GM19239 (cell line): Measurements from ENCODE around the gene GATA5.

Source experiments
- DNase-seq: peaks from one replicate; pipeline ENCODE4 v3.0.0; 2011; ENCODE audit warnings: low spot score; ENCODE audit not compliant: insufficient read length
- FAIRE-seq: peaks from 2 replicates; lab custom pipeline; 2011; peaks lifted over from hg19 to GRCh38; lab: Jason Lieb, UNC

GATA5 gene

DNA sequence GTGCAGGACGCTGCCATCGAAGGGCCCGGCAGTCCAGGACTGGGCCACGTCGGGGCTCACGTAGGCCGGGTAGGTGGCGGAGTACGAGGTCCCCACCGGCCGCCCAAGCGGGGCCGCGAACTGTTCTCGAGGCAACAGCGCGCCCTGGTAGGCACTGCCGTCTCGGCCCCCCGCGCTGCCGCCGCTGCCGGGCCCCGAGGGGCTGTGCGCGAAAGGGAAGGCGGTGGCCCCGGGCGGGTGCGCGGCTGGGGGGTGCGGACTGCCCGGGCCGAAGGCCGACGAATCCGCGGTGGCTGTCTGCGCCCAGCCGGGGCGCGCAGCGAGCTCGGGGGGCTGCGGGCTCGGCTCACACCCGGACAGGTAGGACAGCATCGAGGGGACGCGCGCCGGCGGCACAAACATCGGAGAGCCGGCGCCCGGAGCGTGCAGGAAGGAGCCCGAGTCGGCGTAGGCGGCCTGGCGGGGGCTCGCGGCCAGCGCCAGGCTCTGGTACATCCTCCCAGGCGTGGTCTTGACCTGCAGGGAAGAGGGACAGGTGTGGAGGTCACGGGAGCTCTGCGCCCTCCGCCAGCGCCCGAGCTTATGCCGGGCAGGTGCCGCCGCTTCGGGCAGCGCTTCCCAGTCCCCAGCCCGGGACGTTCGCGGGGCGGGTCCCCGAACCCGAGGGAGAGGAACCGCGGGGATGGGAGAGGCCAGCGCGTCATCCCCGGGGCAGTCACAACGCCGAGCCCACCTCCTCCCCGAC lies 596 bp downstream of the GATA5 start:
- no peak for FAIRE-seq
- DNase-seq, result no peak

GRCh38 chr20:62474604-62475026 lies 1.2 kb downstream of the GATA5 start:
- no peak for FAIRE-seq

GRCh38 chr20:62473717-62474603 lies 1.8 kb downstream of the GATA5 start:
- no peak for FAIRE-seq

More at GRCh38 chr20:62474604-62475026, 1.2 kb downstream of the GATA5 start:
- no peak for DNase-seq

DNA sequence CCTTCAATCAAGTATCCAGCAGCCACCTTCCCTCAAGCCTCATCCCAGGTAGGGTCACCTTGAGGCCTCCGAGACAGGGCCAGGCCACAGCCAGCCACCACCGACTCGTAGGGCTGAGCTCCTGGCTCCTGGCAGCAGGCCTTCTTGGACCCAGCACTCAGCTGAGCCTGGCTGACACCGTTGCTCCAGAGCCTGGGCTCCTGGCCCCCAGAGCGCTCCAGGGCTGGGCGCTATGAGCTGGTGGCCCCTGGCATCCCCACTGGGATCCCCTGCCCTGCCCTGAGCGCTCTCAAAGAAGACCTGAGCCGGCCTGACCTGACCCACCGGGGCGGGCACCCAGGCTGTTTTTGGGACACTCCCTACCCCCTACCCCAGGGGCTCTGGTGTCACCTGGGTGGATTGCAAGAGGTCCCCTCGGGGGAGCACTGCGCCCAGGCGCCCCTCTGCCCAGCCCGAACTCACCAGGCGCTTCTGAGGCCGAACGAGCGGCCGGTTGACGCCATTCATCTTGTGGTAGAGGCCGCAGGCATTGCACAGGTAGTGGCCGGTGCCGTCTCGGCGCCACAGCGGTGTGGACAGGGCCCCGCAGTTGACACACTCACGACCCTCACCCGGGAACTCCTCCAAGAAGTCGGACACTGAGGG lies 2.7 kb downstream of the GATA5 start:
- DNase-seq (no peak), FAIRE-seq (no peak)

More at GRCh38 chr20:62473717-62474603, 1.8 kb downstream of the GATA5 start:
- DNase-seq, result no peak

GRCh38 chr20:62472138-62472940 lies 3.5 kb downstream of the GATA5 start:
- no peak for DNase-seq
- FAIRE-seq, result no peak

DNA sequence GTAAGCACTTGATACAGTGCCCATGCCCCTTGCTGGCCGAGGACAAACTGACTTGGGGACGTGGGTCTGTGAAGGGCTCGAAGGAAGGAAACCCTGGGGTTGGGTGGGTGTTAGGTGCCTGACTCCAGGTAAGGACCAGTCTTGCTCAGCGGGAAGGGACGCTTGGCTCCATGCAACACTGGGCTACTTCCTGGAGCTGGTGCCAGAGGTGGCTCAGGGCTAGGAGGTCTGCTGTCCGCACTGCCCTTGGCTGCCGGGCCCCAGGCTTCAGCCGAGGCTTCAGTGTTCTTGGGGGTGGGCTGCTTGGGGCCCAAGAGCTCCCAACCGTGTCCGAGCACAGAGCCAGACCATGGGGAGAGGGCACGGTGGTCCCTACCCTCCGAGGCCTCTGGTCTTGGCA lies 5.3 kb downstream of the GATA5 start:
- DNase-seq (no peak), FAIRE-seq (no peak)

GRCh38 chr20:62470001-62470400 lies 5.8 kb downstream of the GATA5 start:
- DNase-seq (no peak), FAIRE-seq (no peak)

GRCh38 chr20:62469352-62469751 lies 6.4 kb downstream of the GATA5 start:
- FAIRE-seq (no peak), DNase-seq (no peak)

DNA sequence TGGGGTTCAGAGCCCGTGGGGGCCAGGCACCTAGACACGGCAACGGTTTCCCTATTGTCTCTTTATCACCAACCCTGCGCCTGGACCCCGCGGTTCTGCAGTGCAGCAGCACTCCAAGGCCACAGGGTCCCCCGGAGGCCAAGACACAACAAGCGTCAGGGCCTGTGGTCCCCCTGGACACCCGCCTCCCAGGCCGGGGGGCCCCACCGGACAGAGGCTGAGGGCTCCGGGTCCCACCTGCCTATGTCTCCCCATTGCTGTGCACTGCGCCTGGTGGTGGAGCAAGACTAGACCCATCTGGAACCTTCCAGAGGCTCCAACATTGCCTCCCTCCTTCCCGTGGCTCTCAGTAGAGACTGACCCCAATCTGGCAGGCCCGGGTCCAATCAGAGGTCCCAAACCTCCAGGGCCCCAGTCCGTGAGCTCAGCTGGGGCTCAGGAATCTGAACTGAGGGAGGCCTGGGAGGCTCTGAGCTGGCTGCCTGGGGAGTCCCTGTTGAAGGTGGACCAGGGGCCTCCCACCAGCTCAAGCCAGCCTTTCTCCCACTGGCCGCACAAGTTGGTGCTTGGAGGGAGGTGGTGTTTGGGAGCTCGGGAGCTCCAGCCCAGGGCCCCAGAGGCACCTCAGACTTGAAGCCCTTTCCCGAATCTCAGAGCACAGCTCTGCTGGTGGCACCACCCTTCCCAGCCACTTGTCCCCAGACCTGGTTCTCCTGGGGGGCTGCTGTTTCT lies 8.8 kb downstream of the GATA5 start:
- DNase-seq, result no peak
- no peak for FAIRE-seq

DNA sequence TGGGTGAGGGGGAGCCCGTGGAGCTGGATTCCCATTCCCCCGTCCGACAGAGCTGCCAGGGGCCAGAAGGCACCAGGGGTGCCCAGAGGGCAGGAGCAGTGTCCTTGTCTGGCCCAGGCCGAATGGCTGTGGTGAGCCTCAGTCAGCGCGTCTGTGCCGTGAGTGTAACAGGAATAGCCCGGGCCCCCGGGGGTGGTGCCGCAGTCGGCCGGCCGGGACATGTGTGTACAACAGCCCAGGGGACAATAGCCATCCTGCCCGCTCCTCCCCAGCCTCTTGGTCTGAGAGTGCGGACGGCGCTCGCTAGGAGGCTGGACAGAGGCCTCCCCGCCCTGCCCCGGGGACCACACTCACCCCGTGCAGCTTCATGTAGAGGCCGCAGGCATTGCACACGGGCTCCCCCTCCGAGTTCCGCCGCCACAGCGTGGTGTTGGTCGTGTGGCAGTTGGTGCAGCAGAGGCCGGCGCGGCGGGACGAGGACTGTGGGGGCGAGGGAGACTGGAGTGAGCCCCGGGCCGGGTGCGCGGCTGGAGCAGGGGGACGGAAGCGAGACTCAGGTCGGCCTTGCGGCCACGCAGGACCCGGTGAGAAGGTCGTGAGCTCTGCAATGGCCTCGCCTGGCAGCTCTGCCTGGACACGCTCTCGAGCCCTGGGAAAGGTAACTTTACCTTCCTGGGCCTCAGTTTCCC lies 9.6 kb downstream of the GATA5 start:
- FAIRE-seq (no peak), DNase-seq (no peak)

DNA sequence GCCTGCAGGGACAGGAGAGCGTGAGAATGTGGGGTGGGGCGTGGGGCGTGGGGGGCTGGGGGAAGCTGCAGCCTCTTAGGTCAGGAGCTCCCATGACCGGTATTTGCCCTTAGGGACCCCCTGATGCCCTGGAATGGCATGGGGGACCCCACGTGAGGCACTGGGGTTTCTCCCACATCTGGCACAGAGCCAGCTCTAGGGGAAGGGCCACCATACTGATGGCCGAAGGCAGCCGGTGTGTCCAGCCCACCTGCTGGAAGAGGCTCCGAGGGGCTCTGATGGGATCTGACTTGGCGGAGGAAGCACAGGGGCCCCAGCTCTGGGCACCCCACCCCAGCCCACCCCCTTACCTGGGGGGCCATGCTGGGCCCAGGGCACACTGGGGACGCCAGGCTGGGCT lies 10.8 kb downstream of the GATA5 start:
- FAIRE-seq (no peak), DNase-seq (no peak)

GRCh38 chr20:62464425-62464770 lies 11.4 kb downstream of the GATA5 start:
- DNase-seq, result no peak
- no peak for FAIRE-seq

DNA sequence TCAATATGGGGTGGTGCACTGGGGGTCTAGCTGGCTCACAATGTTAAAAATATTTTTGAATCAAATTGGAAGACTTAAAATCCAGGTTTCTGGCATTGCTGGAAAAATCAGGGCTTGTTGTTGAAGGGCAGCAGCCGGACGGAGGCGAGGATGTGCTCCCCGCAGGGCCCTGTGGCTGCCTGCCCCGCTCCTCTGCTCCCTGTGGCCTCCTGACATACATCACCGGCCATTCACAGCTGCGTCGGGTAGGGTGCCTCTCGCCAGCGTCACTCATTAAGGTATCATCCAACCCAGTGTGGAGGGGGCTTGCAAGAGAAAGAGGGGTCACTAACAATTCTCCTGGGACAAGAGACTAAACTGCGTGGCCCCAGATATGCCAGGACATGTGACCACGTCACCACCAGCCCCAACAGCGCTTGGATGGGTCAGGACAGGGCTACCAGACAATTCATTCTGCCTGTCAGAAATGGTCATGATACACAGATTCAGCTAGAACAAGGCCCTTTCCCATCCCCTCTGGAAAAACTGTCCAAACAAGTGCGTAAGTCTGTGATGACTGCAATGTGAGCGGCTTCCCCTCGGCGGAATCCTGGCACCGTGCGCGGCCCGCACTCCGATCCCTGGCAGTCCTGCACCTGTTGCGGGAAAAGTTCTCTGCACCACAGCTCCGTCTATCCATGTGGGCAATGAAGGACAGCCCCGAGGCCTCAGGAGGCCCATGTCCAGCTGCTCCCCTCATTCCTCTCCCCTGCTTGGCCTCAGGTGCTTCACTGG lies 12.0 kb downstream of the GATA5 start:
- FAIRE-seq (no peak), DNase-seq (no peak)

- FAIRE-seq (no peak), DNase-seq (no peak)
These were observed 12.7 kb downstream of the GATA5 start for GRCh38 chr20:62462976-62463592.

DNA sequence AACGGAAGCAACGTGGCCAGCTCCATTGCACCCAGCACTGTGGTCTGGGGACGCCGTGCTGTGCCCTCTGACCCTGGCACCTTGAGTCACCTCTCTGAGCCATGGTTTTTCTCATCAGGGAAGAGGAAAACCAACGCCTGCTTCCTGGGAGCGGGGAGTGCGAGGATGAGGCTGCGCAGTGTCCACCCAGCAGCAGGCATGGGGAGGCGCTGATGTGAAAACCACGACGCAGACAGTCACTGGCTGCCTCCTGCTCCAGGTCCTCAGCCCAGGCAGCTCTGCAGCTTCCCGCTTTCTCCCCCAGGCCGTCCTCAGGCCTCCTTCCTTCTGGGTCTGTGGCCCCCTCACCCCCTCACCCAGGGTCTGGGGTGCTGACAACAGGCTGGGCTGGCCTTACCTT lies 14.0 kb downstream of the GATA5 start:
- DNase-seq, result no peak
- no peak for FAIRE-seq

DNA sequence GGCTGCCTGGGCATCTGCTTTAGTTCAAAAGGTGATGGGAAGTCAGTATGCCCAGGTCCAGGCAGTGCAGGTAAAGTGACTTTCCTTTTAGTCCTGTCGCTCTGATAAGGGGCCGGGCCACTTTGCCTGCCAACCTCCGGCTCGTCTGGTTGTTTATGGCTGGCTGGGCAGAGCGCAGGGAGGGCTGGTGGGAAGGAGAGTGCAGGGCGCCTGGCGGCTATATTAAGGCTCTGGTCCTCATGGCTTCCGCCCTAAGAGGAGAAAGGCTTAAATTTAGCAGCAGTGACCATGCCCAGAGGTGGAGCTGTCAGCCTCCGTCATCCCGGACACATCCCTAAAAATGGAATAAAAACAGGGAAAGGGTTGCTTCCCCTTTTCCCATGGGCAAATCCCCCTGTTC lies 14.6 kb downstream of the GATA5 start:
- DNase-seq, result no peak
- FAIRE-seq, result no peak

DNA sequence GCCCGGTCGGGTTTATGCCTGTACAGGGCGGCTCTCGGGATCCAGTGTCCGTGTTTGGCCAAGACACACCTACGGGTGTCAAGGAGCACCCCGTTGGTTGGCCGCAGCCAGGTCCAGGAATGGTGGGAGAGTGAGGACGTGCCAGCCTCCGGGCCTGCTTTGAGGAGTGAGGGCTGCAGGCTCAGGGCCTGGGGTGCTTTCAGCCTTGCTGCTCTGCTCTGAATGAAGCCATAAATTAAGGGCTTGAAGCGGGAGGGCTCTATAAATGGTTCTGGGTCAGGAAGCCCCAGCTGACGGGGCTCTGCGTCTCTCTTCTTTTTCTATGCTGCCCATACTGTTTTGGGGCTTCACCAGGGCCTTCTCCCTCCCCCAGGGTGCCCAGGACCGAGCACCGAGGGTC lies 15.1 kb downstream of the GATA5 start:
- DNase-seq (no peak), FAIRE-seq (no peak)

- no peak for DNase-seq
- FAIRE-seq, result no peak
These were observed 16.3 kb downstream of the GATA5 start for GRCh38 chr20:62459488-62459887.
